Measurements from ENCODE around the gene KCNIP3. TPM values are rescaled to one million over a fixed set of nuclear protein-coding genes. Genes with fewer than 3 reads are reported as not detected.

Gene KCNIP3
- total RNA-seq, 1 donor from 2014 or later, result 6.3 TPM

DNA sequence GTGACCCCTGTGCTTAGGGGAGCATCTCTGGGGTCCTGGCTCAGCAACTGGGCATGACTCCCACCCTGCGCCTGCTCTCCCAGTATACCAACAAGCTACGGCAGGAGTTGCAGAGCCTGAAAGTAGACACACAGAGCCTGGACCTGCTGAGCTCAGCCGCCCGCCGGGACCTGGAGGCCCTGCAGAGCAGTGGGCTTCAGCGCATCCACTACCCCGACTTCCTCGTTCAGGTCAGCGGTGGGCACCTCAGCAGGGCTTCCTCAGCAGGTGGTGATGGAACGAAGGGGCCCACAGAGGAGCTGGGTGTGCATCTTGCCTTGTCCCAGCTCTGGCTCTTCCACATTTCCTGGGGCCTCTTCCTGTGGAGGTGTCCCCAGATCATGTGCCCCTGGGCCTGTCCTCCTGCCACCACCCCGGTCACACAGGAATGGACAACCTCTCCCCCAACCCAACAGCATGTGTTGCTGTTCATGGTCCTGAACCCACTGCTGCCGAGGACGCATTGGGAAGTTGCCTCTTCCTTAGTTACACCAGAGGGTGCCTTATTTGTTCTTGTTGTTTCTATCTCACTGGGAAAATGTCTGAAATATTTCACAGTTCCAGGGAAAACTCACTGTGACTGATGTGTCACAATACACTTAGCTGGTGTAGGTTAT, 12.1 kb upstream of the KCNIP3 start:
- Mint-ChIP-seq H3K36me3 (ENCODE audit: insufficient read depth) (peaks cover 3% of the 10 kb centered on the region), H3K4me3 (ENCODE audit: low read depth) (no peak overlapping the region), H3K9me3 (ENCODE audit: low read depth) (peaks cover under 1% of the 10 kb centered on the region), H3K27me3 (no peaks in the 10 kb centered on the region), H3K4me1 (ENCODE audit: low read depth) (no peaks in the 10 kb centered on the region), H3K27ac (no peak overlapping the region)
- TF ChIP-seq CTCF (IDR thresholded peaks at IDR 0.05; ENCODE audit: unreplicated experiment), result no peak
- DNase-seq (ENCODE audit: low spot score, unreplicated experiment), result no peak

DNA sequence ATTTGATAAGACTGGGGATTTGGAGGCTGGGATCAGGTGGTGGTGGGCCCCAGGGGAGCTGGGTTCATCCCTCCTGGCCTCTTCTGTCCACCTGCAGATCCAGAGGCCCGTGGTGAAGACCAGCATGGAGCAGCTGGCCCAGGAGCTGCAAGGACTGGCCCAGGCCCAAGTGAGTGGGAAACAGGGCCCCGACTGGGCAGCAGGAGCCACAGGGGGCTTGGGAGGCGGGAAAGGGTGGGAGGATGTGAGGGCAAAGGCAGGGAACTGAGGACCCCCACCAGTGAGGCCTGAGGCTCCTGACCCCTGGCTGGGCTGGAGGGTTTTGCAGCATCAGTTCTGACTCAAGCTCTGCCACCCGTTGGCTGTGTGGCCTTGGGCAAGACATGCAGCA, 11.6 kb upstream of the KCNIP3 start:
- H3K27ac Mint-ChIP-seq, result no peak overlapping the region
- H3K9me3 Mint-ChIP-seq (ENCODE audit: low read depth), result peaks cover 6% of the 10 kb centered on the region
- H3K4me3 Mint-ChIP-seq (ENCODE audit: low read depth), result no peak overlapping the region
- H3K27me3 Mint-ChIP-seq, result no peaks in the 10 kb centered on the region
- no peak for TF ChIP-seq CTCF (IDR thresholded peaks at IDR 0.05; ENCODE audit: unreplicated experiment)
- H3K36me3 Mint-ChIP-seq (ENCODE audit: insufficient read depth), result peaks cover 8% of the 10 kb centered on the region
- no peak for DNase-seq (ENCODE audit: low spot score, unreplicated experiment)
- no peaks in the 10 kb centered on the region for H3K4me1 Mint-ChIP-seq (ENCODE audit: low read depth)

DNA sequence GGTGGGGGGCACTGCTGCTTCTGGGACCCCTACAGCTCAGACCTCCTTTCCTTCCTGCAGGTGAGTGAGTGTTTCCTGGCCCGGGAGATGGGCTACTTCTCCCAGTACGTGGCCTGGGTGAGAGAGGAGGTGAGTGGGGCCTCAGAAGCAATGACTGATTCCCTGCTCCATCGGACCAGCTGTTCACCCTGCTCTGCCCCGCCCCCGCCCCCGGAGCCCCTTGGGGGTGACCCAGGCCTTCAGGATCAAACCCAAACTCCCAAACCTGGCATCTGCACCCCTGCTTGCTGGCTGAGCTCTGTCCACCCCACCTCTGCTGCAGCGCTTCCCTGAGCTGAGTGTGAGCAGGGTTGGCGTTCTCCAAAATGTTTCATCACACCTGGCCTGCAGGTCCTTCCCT, 9.8 kb upstream of the KCNIP3 start:
- Mint-ChIP-seq H3K36me3 (ENCODE audit: insufficient read depth) (peaks cover 10% of the 10 kb centered on the region), H3K9me3 (ENCODE audit: low read depth) (peaks cover 13% of the 10 kb centered on the region), H3K4me3 (ENCODE audit: low read depth) (no peak overlapping the region), H3K27ac (peak overlapping the region; percentile 16), H3K4me1 (ENCODE audit: low read depth) (no peaks in the 10 kb centered on the region), H3K27me3 (no peaks in the 10 kb centered on the region)
- no peak for DNase-seq (ENCODE audit: low spot score, unreplicated experiment)
- TF ChIP-seq CTCF (IDR thresholded peaks at IDR 0.05; ENCODE audit: unreplicated experiment), result no peak

GRCh38 chr2:95287806-95288205, 9.3 kb upstream of the KCNIP3 start:
- no peak for TF ChIP-seq CTCF (IDR thresholded peaks at IDR 0.05; ENCODE audit: unreplicated experiment)
- Mint-ChIP-seq H3K27ac (peak overlapping the region; percentile 16), H3K4me1 (ENCODE audit: low read depth) (no peaks in the 10 kb centered on the region)

DNA sequence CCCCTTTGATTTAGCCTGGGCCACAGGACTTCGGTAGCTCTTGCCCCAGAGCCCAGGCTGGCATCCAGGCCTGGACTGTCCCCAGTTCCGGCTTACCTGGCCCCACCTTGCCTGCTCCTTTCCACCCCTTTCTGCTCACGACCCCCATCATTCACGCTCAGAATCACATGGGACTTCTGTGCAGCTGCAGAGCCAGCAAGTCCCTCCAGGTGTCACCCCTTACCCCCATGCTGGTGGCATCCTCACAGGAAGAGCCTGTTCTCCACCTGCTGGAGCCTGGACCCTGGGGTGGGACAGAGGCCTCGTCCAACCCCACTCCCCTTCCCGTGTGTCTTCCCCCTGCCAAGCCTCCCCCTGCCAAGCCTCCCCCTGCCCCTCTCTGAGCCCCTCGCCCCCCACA, 7.9 kb upstream of the KCNIP3 start:
- H3K27ac Mint-ChIP-seq, result no peak overlapping the region
- H3K27me3 Mint-ChIP-seq, result no peaks in the 10 kb centered on the region
- no peaks in the 10 kb centered on the region for H3K4me1 Mint-ChIP-seq (ENCODE audit: low read depth)
- H3K9me3 Mint-ChIP-seq (ENCODE audit: low read depth), result peaks cover 13% of the 10 kb centered on the region
- no peak overlapping the region for H3K4me3 Mint-ChIP-seq (ENCODE audit: low read depth)
- no peak for DNase-seq (ENCODE audit: low spot score, unreplicated experiment)
- TF ChIP-seq CTCF (IDR thresholded peaks at IDR 0.05; ENCODE audit: unreplicated experiment), result peak; percentile 14
- H3K36me3 Mint-ChIP-seq (ENCODE audit: insufficient read depth), result peaks cover 10% of the 10 kb centered on the region

More at GRCh38 chr2:95287806-95288205, 9.3 kb upstream of the KCNIP3 start:
- no peak for DNase-seq (ENCODE audit: low spot score, unreplicated experiment)
- H3K9me3 Mint-ChIP-seq (ENCODE audit: low read depth), result peaks cover 13% of the 10 kb centered on the region
- H3K27me3 Mint-ChIP-seq, result no peaks in the 10 kb centered on the region
- no peak overlapping the region for H3K4me3 Mint-ChIP-seq (ENCODE audit: low read depth)
- H3K36me3 Mint-ChIP-seq (ENCODE audit: insufficient read depth), result peaks cover 10% of the 10 kb centered on the region

Measured in progenitor cell of endocrine pancreas (in vitro differentiated cells).